ENCODE measurements around the gene UBE2R2. TPM values are rescaled to one million over a fixed set of nuclear protein-coding genes. Genes with fewer than 3 reads are reported as not detected.

UBE2R2 gene
- total and polyA plus RNA-seq, 2 donors (not counting 1 experiment from before 2014, with no cell fraction given) = 23.9 to 57.1 TPM

DNA sequence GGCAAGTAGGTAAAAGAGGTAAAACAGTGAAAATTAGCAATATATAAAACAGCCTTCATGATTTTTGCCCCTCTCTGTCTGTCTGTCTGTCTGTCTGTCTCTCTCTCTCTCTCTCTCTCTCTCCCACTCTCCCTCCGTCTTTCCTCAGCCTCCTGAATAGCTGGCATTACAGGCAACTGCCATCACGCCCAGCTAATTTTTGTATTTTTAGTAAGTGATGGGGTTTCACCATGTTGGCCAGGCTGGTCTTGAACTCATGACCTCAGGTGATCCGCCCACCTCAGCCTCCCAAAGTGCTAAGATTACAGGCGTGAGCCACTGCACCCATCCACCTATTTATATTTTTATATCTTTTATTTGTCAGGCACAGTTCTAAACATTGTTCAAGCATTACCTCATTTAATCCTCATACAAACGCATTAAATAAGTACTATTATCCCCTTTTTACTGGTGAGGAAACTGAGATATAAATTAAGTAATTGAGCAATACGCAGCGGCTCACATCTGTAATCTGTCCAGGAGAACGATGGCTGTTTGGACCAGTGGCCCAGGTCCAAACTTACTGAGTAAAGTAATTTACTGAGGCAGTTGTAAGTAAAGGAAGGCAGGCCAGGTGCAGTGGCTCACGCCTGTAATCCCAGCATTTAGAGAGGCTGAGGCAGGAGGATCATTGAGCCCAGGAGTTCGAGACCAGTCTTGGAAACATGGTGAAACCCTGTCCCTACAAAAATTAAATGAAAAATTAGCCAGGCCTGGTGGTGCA lies 60.9 kb downstream of the UBE2R2 start:
- Histone ChIP-seq H3K9ac (ENCODE audit: insufficient read depth, low read length) (no peak overlapping the region), H2AFZ (ENCODE audit: low read length) (no peak overlapping the region), H4K20me1 (ENCODE audit: control insufficient read depth, extremely low read depth, insufficient read depth, low read length) (no peaks in the 10 kb centered on the region), H3K27me3 (ENCODE audit: control insufficient read depth, insufficient read depth, low read length) (no peaks in the 10 kb centered on the region), H3K9me3 (ENCODE audit: control insufficient read depth, insufficient read depth, low read depth, low read length) (no peaks in the 10 kb centered on the region), H3K36me3 (ENCODE audit: control insufficient read depth, insufficient read depth, low read length) (no peaks in the 10 kb centered on the region), H3K4me1 (ENCODE audit: control insufficient read depth, extremely low read depth, insufficient read depth, low read length) (no peaks in the 10 kb centered on the region), H3K27ac (ENCODE audit: insufficient read depth, low read length) (no peak overlapping the region), H3K79me2 (ENCODE audit: control insufficient read depth, insufficient read depth, low read length) (peaks cover 81% of the 10 kb centered on the region), H3K4me2 (ENCODE audit: extremely low read depth, insufficient read depth, low read length) (no peak overlapping the region), H3K4me3 (replicated peaks in 1 of 4; ENCODE audit: control extremely low read depth in 1 of 4, insufficient read depth in 1 of 4, low read depth in 3 of 4, low read length in 4 of 4) (no peak overlapping the region)
- no peak for TF ChIP-seq EZH2 (IDR thresholded peaks at IDR 0.05; ENCODE audit: low read length, missing control alignments)
- TF ChIP-seq, protein P1, sequence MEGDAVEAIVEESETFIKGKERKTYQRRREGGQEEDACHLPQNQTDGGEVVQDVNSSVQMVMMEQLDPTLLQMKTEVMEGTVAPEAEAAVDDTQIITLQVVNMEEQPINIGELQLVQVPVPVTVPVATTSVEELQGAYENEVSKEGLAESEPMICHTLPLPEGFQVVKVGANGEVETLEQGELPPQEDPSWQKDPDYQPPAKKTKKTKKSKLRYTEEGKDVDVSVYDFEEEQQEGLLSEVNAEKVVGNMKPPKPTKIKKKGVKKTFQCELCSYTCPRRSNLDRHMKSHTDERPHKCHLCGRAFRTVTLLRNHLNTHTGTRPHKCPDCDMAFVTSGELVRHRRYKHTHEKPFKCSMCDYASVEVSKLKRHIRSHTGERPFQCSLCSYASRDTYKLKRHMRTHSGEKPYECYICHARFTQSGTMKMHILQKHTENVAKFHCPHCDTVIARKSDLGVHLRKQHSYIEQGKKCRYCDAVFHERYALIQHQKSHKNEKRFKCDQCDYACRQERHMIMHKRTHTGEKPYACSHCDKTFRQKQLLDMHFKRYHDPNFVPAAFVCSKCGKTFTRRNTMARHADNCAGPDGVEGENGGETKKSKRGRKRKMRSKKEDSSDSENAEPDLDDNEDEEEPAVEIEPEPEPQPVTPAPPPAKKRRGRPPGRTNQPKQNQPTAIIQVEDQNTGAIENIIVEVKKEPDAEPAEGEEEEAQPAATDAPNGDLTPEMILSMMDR (conservative IDR thresholded peaks at IDR 0.05 in 1 of 2, IDR thresholded peaks at IDR 0.05 in 1 of 2; ENCODE audit: low read depth in 1 of 2, low read length in 2 of 2) = no peak
- DNase-seq (ENCODE audit: low read depth in 2 of 2) = peak in 1 of 2 donors; percentile 8

DNA sequence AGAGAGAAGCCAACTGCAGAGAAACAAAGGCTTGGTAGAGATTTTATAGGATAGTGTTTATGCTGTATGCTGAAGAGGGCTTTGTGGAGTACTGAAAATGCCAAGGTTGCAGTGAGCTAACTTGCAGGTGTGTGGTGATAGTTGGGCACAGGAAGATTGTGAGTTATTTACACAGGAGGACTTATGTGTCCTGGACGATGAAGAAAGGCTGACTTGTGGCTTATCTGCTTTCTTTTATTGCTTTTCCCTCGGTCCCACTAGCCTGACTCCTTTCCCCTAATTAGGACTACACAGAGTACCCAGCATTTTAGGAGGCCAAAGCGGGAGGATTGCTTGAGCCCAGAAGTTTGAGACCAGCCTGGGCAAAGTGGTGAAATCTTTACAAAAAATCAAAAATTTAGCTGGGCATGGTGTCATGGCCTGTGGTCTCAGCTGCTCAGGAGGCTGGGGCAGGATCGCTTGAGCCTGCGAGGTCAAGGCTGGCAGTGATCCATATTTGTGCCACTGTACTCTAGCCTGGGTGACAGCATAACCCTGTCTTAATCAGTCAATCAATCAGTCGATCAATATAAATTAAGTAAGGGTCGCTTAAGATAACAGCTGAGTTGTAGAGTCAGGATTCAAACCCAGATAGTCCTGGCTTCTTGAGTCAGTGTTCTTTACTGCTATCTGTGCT lies 61.9 kb downstream of the UBE2R2 start:
- H3K9ac ChIP-seq (ENCODE audit: insufficient read depth, low read length) = no peak overlapping the region
- H3K27ac ChIP-seq (ENCODE audit: insufficient read depth, low read length) = no peak overlapping the region
- DNase-seq (ENCODE audit: low read depth in 2 of 2) = no peak
- no peak overlapping the region for H3K4me3 ChIP-seq (replicated peaks in 1 of 4; ENCODE audit: control extremely low read depth in 1 of 4, insufficient read depth in 1 of 4, low read depth in 3 of 4, low read length in 4 of 4)
- H3K36me3 ChIP-seq (ENCODE audit: control insufficient read depth, insufficient read depth, low read length) = no peaks in the 10 kb centered on the region
- no peaks in the 10 kb centered on the region for H3K4me1 ChIP-seq (ENCODE audit: control insufficient read depth, extremely low read depth, insufficient read depth, low read length)
- no peaks in the 10 kb centered on the region for H3K9me3 ChIP-seq (ENCODE audit: control insufficient read depth, insufficient read depth, low read depth, low read length)
- H4K20me1 ChIP-seq (ENCODE audit: control insufficient read depth, extremely low read depth, insufficient read depth, low read length) = no peaks in the 10 kb centered on the region
- peaks cover 80% of the 10 kb centered on the region for H3K79me2 ChIP-seq (ENCODE audit: control insufficient read depth, insufficient read depth, low read length)
- no peak for TF ChIP-seq EZH2 (IDR thresholded peaks at IDR 0.05; ENCODE audit: low read length, missing control alignments)
- TF ChIP-seq, protein P1 (conservative IDR thresholded peaks at IDR 0.05 in 1 of 2, IDR thresholded peaks at IDR 0.05 in 1 of 2; ENCODE audit: low read depth in 1 of 2, low read length in 2 of 2) = no peak
- H2AFZ ChIP-seq (ENCODE audit: low read length) = no peak overlapping the region
- H3K4me2 ChIP-seq (ENCODE audit: extremely low read depth, insufficient read depth, low read length) = no peak overlapping the region
- H3K27me3 ChIP-seq (ENCODE audit: control insufficient read depth, insufficient read depth, low read length) = no peaks in the 10 kb centered on the region

DNA sequence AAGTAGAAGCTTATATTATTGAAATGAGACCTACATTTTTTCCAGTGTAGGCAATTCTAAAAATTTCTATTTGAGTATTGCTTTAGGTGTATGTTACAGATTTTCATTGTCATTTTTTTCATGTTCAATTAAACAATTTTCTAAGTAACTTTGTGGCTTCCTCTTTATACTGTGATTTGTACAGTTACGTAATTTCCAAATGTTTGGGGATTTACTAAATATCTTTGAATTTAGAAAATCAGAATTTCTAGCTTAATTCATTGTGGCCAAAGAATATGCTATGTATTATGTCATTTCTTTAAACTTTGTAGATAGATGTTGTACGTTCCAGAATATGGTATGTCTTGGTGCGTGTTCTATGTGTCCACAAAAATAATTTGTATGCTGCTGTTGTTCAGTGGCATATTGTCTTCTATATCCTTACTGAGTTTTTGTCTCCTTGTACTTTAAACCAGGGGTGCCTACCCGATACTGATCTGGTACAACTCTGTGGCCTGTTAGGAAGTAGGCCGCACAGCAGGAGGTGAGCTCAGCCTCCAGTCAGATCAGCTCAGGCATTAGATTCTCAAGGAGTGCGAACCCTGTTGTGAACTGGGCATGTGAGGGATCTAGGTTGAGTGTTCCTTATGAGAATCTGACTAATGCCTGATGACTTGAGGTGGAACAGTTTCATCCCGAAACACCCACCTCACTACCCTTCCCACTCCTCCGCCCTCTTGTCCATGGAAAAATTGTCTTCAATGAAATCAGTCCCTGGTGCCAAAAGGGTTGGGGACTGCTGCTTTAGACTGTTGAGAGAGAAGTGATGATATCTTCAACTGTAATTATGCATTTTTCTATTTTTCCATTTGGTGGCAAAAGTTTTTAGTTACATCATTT lies 63.5 kb downstream of the UBE2R2 start:
- H2AFZ ChIP-seq (ENCODE audit: low read length) = no peak overlapping the region
- no peak overlapping the region for H3K4me2 ChIP-seq (ENCODE audit: extremely low read depth, insufficient read depth, low read length)
- H3K27me3 ChIP-seq (ENCODE audit: control insufficient read depth, insufficient read depth, low read length) = no peaks in the 10 kb centered on the region
- no peak overlapping the region for H3K4me3 ChIP-seq (replicated peaks in 1 of 4; ENCODE audit: control extremely low read depth in 1 of 4, insufficient read depth in 1 of 4, low read depth in 3 of 4, low read length in 4 of 4)
- TF ChIP-seq, protein P1 (conservative IDR thresholded peaks at IDR 0.05 in 1 of 2, IDR thresholded peaks at IDR 0.05 in 1 of 2; ENCODE audit: low read depth in 1 of 2, low read length in 2 of 2) = no peak
- TF ChIP-seq EZH2 (IDR thresholded peaks at IDR 0.05; ENCODE audit: low read length, missing control alignments) = no peak
- H3K4me1 ChIP-seq (ENCODE audit: control insufficient read depth, extremely low read depth, insufficient read depth, low read length) = peaks cover 4% of the 10 kb centered on the region
- H3K27ac ChIP-seq (ENCODE audit: insufficient read depth, low read length) = no peak overlapping the region
- peaks cover 80% of the 10 kb centered on the region for H3K79me2 ChIP-seq (ENCODE audit: control insufficient read depth, insufficient read depth, low read length)
- no peak overlapping the region for H3K9ac ChIP-seq (ENCODE audit: insufficient read depth, low read length)
- H4K20me1 ChIP-seq (ENCODE audit: control insufficient read depth, extremely low read depth, insufficient read depth, low read length) = no peaks in the 10 kb centered on the region
- no peaks in the 10 kb centered on the region for H3K9me3 ChIP-seq (ENCODE audit: control insufficient read depth, insufficient read depth, low read depth, low read length)
- H3K36me3 ChIP-seq (ENCODE audit: control insufficient read depth, insufficient read depth, low read length) = no peaks in the 10 kb centered on the region
- DNase-seq (ENCODE audit: low read depth in 2 of 2) = no peak

Measured in fibroblast of lung (primary cell).